Jurkat, Clone E6-1 (cell line): ENCODE results near the gene MRPL2.
A peak's percentile ranks its signal among the peaks of the same experiment; 100 is the strongest.
"Not testable (repeated sequence)": the region's sequence is repeated elsewhere in the genome, so short reads cannot be mapped to it uniquely, and the experiment has no call there.

Experiments
- DNase-seq: peaks from one replicate; pipeline ENCODE4 v3.0.0-alpha.2; 2011; ENCODE audit warnings: low read depth, low spot score
- H3K4me3 ChIP-seq: 2 replicates; pipeline ENCODE4 v1.5.1; 2011; ENCODE audit warnings: mild to moderate bottlenecking, low read length, control low read depth, moderate library complexity

The MRPL2 gene

DNA sequence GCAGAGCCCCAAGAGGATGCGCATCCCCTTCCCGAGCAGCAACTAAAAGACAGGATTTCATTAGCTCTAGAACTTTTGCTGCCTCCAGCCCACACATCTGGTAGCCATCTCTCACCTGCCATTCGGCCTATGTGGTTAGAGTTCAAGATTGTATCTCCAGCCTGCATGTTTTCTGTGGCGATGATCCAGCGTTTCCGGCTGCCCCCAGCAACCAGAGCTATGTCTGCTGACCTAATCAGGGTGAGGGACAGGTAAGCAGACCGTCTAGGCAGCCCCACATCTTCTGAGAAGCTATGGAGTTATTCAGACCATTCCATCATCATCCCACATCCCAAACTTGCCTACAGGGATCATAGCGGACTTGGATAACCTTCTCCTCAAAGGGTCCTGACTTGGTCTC is 3.3 kb downstream of the MRPL2 start:
- no peak for DNase-seq
- no peak overlapping the region for H3K4me3 ChIP-seq

GRCh38 chr6:43054206-43054943 is 4.9 kb downstream of the MRPL2 start:
- DNase-seq = no peak

GRCh38 chr6:43053545-43054205 is 5.6 kb downstream of the MRPL2 start, which contains the start of gene CUL7:
Gene CUL7 (minus strand): TSS chr6:43053851. CDS start chr6:43052788, 1,063 bp downstream.
- peak; percentile 89 for DNase-seq
- peak within 1 kb of the TSS; percentile 87 for H3K4me3 ChIP-seq

More at GRCh38 chr6:43054206-43054943, 4.9 kb downstream of the MRPL2 start:
- peak overlapping the region; percentile 87 for H3K4me3 ChIP-seq

GRCh38 chr6:43052842-43053544 is 6.2 kb downstream of the MRPL2 start:
- DNase-seq = no peak
- peak overlapping the region; percentile 87 for H3K4me3 ChIP-seq

GRCh38 chr6:43052225-43052841 is 6.9 kb downstream of the MRPL2 start:
- no peak for DNase-seq
- peak overlapping the region; percentile 87 for H3K4me3 ChIP-seq

DNA sequence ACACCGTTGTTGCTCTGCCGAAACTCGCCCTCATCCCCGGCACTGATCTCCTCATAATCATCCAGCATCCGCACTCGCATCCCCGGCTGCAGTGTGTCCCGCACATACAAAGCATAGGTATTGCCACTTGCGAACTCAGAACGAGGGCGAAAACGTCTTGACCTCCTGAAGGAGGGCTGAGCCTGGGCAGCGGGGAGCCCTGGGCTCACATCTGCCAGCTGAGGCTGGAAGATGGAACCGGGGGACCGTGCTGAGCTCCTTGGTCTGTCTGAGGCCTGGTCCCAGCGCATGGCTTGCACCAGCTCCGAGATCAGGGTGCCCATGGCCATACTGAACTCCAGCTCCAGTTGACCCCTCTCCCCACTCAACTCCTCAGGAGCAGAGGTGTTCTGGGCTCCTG is 8.3 kb downstream of the MRPL2 start:
- no peak overlapping the region for H3K4me3 ChIP-seq
- DNase-seq = no peak

- H3K4me3 ChIP-seq = no peak overlapping the region
- DNase-seq = no peak
These were observed 11.2 kb downstream of the MRPL2 start for GRCh38 chr6:43047998-43048397.

DNA sequence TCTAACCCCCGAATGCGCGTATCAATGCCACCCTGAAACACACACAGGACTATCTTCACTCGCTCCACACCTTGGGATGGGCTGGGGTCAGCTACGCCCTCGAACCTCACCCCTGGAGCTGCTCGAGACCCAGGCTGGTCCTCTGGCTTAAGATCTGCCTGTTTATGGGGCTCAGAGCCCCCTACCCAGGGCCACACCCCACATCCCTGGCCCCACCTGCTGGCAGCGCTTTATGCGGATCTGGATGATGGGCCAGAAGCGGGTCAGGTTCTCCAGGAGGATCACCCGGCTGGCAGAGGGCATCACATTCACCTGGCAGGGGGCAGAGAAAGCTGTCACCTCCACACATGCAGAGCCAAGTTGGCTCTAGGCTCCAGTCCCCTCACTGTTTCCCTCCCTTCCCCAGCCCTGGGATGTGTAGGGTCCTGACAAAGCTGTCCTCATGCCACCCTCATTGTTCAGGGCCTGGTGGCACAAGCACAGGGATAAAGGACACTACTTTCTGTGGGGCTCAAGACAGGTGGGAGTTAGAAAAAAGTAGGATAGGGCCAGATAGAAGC is 13.8 kb downstream of the MRPL2 start:
- no peak for DNase-seq
- H3K4me3 ChIP-seq = no peak overlapping the region

DNA sequence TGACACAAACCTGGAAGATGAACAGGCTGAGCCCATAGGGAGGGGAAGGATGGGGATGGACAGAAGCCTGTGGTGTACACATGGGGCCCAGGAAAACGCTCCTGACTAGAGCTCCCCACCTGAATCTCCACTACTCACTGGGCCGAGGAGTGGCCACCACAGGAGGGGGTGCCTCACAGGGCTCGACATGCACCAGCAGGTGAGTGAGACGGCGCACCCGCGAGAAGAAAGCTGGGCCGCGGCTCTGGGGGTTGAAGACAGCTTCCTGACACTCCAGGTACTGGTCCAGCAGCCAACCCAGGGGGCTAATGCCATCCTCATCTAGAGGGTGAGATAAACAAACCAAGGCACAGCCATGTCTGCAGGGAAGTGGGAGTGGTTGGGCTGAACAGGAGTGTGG is 15.9 kb downstream of the MRPL2 start:
- H3K4me3 ChIP-seq = no peak overlapping the region
- DNase-seq = no peak

DNA sequence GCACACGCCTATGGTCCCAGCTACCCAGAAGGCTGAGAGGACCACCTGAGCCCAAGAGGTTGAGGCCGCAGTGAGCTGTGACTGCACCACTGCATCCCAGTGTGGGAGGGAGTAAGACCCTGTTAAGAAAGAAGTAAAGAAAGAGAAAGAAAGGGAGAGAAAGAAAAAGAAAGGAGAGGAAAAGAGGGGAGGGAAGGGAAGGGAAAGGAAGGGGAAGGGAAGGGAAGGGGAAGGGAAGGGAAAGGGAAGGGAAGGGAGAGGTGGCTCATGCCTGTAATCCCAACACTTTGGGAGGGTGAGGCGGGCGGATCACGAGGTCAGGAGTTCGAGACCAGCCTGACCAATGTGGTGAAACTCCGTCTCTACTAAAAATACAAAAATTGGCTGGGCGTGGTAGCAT is 17.8 kb downstream of the MRPL2 start:
- DNase-seq, H3K4me3 ChIP-seq: not testable (repeated sequence)

DNA sequence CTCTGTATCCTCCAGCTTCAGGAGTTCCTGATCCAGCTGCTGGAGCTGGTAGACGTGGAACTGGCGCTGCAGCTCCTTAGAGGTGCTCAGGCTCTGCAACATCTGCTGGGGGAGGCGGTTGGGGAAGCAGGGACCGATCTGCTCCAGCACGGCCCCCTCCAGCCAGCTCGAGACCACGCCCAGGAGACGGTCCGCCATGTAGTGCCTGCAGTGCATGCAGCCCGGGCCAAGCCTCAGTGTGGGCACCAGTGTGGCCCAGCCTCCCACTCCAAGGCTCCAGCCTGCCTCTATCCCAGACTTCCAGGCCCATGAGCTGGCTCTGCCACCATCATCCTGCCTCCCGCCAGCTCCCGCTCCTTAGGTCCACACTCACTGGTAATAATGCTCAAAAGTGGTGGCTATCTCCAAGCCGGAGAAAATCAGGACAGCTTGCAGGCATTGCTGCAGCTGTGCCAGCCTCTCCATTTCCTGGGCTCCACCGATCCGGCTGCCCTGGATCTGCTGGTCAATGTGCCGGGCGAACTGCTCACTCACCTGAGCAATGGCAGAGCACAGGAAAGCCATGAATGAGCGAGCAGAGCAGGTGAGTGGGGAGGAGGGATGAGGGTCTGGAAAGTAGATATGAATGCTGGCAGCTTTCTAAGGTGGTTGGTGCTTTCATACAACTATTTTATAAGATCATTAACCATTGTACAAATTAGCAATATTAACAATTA is 18.5 kb downstream of the MRPL2 start:
- no peak overlapping the region for H3K4me3 ChIP-seq
- DNase-seq = no peak

GRCh38 chr6:43038727-43039126 is 20.5 kb downstream of the MRPL2 start:
- no peak for DNase-seq
- H3K4me3 ChIP-seq = no peak overlapping the region

GRCh38 chr6:43037706-43038105 is 21.5 kb downstream of the MRPL2 start:
- no peak overlapping the region for H3K4me3 ChIP-seq
- no peak for DNase-seq

DNA sequence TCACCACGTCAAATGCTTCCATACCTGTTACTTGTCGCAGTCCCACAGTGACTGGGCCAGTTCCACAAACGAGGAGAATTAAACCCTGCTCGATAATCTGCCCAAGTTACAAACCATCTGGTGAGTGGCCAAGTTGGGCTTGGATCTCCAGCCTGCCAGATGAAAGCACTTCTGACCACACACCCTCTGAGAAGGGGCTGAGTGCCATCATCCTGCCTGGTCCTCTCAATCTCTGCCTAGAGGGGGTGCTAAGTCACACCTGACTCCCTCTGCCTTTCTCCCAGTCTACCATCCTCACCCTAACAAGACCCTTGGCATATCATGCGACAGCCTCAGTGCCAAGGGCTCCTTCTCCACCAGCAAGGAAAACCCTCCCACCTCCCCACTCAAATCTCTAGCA is 22.0 kb downstream of the MRPL2 start:
- no peak overlapping the region for H3K4me3 ChIP-seq
- DNase-seq = no peak

- no peak overlapping the region for H3K4me3 ChIP-seq
- DNase-seq = no peak
These were observed 22.5 kb downstream of the MRPL2 start for GRCh38 chr6:43036712-43037111.

GRCh38 chr6:43035495-43036194 is 23.6 kb downstream of the MRPL2 start:
- DNase-seq = no peak
- no peak overlapping the region for H3K4me3 ChIP-seq

DNA sequence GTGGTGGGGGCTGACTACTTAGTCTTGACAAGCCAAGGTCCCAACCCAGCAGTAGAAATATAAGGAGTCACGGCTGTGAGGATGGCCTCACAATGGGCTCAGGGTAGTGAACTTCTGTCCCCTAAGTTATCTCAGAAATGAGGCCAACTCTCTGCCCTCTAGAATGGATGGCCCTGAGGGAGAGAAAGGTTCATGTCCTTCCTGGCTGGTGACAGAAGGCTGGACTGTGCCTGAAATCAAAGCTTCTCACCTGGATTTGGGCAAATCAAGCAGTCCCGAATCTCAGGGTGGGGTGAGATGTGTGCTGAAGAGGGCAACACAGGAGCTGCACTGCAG is 25.1 kb downstream of the MRPL2 start:
- no peak for DNase-seq
- no peak overlapping the region for H3K4me3 ChIP-seq

- no peak overlapping the region for H3K4me3 ChIP-seq
- no peak for DNase-seq
These were observed 25.6 kb downstream of the MRPL2 start for GRCh38 chr6:43033496-43034189.
